HCT116 (cell line): Measurements from ENCODE around the gene SPATA20. TPM values are rescaled to one million over a fixed set of nuclear protein-coding genes. Genes with fewer than 3 reads are reported as not detected.

Experiments
- ATAC-seq: fragments of 200-7000 bp; cut with Tn5 transposase; 2 replicates; pipeline ENCODE4 v1.9.1; 2020; ENCODE audit warnings: mild to moderate bottlenecking, moderate library complexity
- BruUV-seq: library from RNA; stranded (reverse); fragments of 400-500 nt; replicated peaks from 2 replicates; lab custom pipeline; 2021; lab: Mats Ljungman, UMichigan
- CTCF ChIA-PET: fragments of 300-600 bp; sonication (Branson Sonifier 250); formaldehyde crosslinking; loops from one replicate; lab custom pipeline; 2021; ENCODE audit warnings: antibody characterized with exemption; lab: Charles Lee
- POLR2A ChIA-PET: fragments of 300-600, 350-600 bp; sonication (Branson Sonifier 250); formaldehyde crosslinking; loops from one replicate; lab custom pipeline; 2021; ENCODE audit warnings: antibody characterized with exemption; lab: Charles Lee
- RAD21 ChIA-PET, 2 experiments: fragments of 300-600 bp; sonication (Branson Sonifier 250); formaldehyde crosslinking; loops; one replicate each; lab custom pipeline; 2023; ENCODE audit warnings: low total read pairs in 2 of 2; ENCODE audit not compliant: uncharacterized antibody in 2 of 2, unreplicated experiment in 2 of 2, low non-redundant PET in 1 of 2; lab: Charles Lee
- DNase-seq: peaks from one replicate; pipeline ENCODE4 v3.0.0-alpha.2; 2010; ENCODE audit warnings: low read depth, low spot score
- H2AFZ ChIP-seq: fragments of 200-600 bp; shearing (Covaris generic), sonication (generic); 2 replicates; pipeline ENCODE4 v1.6.1; 2017; ENCODE audit warnings: low read depth, mixed run types, mixed read lengths, antibody characterized with exemption, low read length; ENCODE audit not compliant: poor library complexity, severe bottlenecking
- H3K27ac ChIP-seq: 2 replicates; pipeline ENCODE4 v1.5.1; 2012; ENCODE audit warnings: low read depth, low read length
- H3K27me3 ChIP-seq: fragments of 200-600 bp; sonication (generic); 2 replicates; pipeline ENCODE4 v1.6.1; 2016; ENCODE audit warnings: mixed run types, low read length, mixed read lengths; ENCODE audit not compliant: insufficient read depth
- H3K36me3 ChIP-seq, 2 experiments: fragments of 200-500 bp in 1 of 2; fragments of 200-600 bp in 1 of 2; sonication (Bioruptor generic) in 1 of 2; sonication (generic) in 1 of 2; 2 replicates each; pipeline versions ENCODE4 v1.5.1 to v1.6.1; 2014 to 2016; ENCODE audit warnings: low read length in 2 of 2, inconsistent platforms in 1 of 2, mixed read lengths in 1 of 2, mixed run types in 1 of 2; ENCODE audit not compliant: insufficient read depth in 2 of 2, control insufficient read depth in 1 of 2
- H3K4me1 ChIP-seq, 2 experiments: fragments of 200-600 bp in 1 of 2; sonication (generic) in 1 of 2; 2 replicates each; pipeline versions ENCODE4 v1.5.1 to v1.6.1; 2012 to 2017; ENCODE audit warnings: low read length in 2 of 2, inconsistent platforms in 1 of 2, mild to moderate bottlenecking in 1 of 2, mixed read lengths in 1 of 2, mixed run types in 1 of 2, moderate library complexity in 1 of 2; ENCODE audit not compliant: insufficient read depth in 2 of 2, control insufficient read depth in 1 of 2
- H3K4me2 ChIP-seq: fragments of 200-600 bp; sonication (generic); 2 replicates; pipeline ENCODE4 v1.6.1; 2017; ENCODE audit warnings: mixed run types, low read length, mixed read lengths
- H3K4me3 ChIP-seq, 2 experiments: fragments of 200-600 bp in 1 of 2; sonication (generic) in 1 of 2; replicated peaks in 1 of 2; 2 replicates each; pipeline ENCODE4 v1.5.1; 2011 to 2016; ENCODE audit warnings: low read length in 2 of 2, control low read depth in 1 of 2, low read depth in 1 of 2, mild to moderate bottlenecking in 1 of 2, mixed read lengths in 1 of 2, mixed run types in 1 of 2
- H3K79me2 ChIP-seq: fragments of 200-600 bp; sonication (generic); 2 replicates; pipeline ENCODE4 v1.6.1; 2017; ENCODE audit warnings: mild to moderate bottlenecking, mixed run types, low read length, moderate library complexity, mixed read lengths; ENCODE audit not compliant: insufficient read depth
- H3K9ac ChIP-seq: fragments of 200-600 bp; sonication (generic); 2 replicates; pipeline ENCODE4 v1.6.1; 2016; ENCODE audit warnings: low read length, mixed read lengths
- H3K9me2 ChIP-seq: fragments of 200-600 bp; sonication (generic), shearing (Covaris generic); 2 replicates; pipeline ENCODE4 v1.6.1; 2017; ENCODE audit warnings: mixed run types, mild to moderate bottlenecking, moderate library complexity; ENCODE audit not compliant: insufficient read depth
- H3K9me3 ChIP-seq, 2 experiments: fragments of 200-500 bp in 1 of 2; fragments of 200-600 bp in 1 of 2; sonication (Bioruptor generic) in 1 of 2; sonication (generic) in 1 of 2; 2 replicates each; pipeline ENCODE4 v1.6.1; 2014 to 2017; ENCODE audit warnings: low read length in 2 of 2, mixed read lengths in 2 of 2, inconsistent platforms in 1 of 2, low read depth in 1 of 2, mild to moderate bottlenecking in 1 of 2, mixed run types in 1 of 2, moderate library complexity in 1 of 2; ENCODE audit not compliant: control insufficient read depth in 1 of 2, insufficient read depth in 1 of 2
- H4K20me1 ChIP-seq: fragments of 200-600 bp; sonication (generic), shearing (Covaris generic); 2 replicates; pipeline ENCODE4 v1.6.1; 2017; ENCODE audit warnings: mixed run types, mild to moderate bottlenecking, moderate library complexity; ENCODE audit not compliant: insufficient read depth
- CEBPB ChIP-seq: IDR thresholded peaks from 2 replicates; pipeline ENCODE4 v1.6.1; 2012; ENCODE audit warnings: low read depth
- JUND ChIP-seq: IDR thresholded peaks from 2 replicates; pipeline ENCODE4 v1.6.1; 2012
- SIN3A ChIP-seq: IDR thresholded peaks from 2 replicates; pipeline ENCODE4 v1.6.1; 2012; ENCODE audit warnings: low read depth
- ZBTB33 ChIP-seq: IDR thresholded peaks from 2 replicates; pipeline ENCODE4 v1.6.1; 2011; ENCODE audit warnings: mild to moderate bottlenecking, low read length, moderate library complexity; ENCODE audit not compliant: insufficient replicate concordance; ENCODE audit errors: extremely low read depth
- intact Hi-C: fragments of 100-400 bp; cut with micrococcal nuclease; formaldehyde crosslinking; loops from 2 replicates; pipeline ENCODE4 v1.10.0; 2022
- total RNA-seq: library from RNA; stranded (reverse); gene quantifications from one replicate; pipeline ENCODE4 v1.2.1, GENCODE V29; 2021; ENCODE audit not compliant: unreplicated experiment
- TF ChIP-seq, protein P1 (sequence below): IDR thresholded peaks from 2 replicates; pipeline ENCODE4 v1.6.1; 2012

The SPATA20 gene
- total RNA-seq, 1 experiment from 2014 or later: 57.5 TPM

DNA sequence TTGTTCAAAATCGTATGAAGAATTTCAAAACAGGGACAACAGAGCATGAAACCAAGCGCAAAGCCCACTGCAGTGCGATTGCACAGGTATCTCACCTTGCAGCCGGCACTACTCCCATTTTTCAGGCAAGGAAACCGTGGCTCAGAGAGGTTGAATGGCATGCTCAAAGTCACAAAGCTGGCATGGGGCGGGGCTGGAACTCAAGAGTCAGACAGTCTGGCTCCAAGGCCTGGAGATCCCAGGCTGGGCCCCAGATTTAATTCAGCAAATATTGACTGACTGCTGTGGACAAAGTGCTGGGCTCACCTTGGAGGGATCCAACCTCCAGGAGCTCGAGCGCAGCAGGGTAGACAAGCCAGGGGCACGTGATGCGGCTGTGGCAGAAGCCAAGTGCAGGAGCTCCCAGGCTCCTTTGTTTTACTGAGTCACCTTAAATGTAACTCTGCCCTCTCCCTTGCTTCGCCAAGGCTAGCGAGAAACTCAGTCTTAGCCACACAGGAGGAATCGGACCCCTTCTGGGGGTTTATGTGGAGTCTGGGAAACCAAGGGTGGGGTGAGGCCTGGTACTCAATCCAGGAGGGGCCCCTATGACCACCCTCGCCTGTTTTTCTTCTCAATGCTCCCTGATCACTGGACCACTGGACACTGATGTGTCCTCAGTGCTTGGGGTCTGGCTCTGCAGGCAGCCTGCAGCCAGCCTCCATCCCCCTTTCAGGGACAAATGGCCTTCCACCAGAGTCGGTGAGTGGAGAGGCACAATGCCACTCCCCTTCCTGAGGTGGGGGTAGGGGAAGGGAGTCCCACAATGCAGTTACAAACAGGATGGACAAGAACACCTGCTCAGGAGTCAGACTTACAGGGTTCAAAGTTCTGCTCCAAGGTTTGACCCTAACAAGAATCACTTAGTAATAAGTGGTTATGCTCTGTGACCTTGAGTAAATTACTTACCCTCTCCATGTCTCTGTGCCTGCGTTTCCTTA is 3.9 kb upstream of the SPATA20 start:
- ChIA-PET CTCF (interaction anchor here (0.9 to 2.1 kb wide), 13 partner anchors 8 to 343 kb away, joined by 3 to 11 read pairs (median 5); partner anchors contain the start of genes CACNA1G and EPN3), POLR2A (interaction anchor here (0.7 to 2.1 kb wide), 10 partner anchors 10 to 323 kb away, joined by 3 to 12 read pairs (median 4); partner anchors contain the start of genes LUC7L3, RSAD1 and TOB1), RAD21 (interaction anchor here (0.7 to 0.9 kb wide), 2 partner anchors 60 to 83 kb away, joined by 3 to 4 read pairs; no protein-coding TSS in a partner anchor)
- Histone ChIP-seq H3K9me3 (no peaks in the 10 kb centered on the region), H3K9me2 (no peaks in the 10 kb centered on the region), H3K27me3 (no peaks in the 10 kb centered on the region), H3K4me2 (peak overlapping the region; percentile 92), H3K9ac (peak overlapping the region; percentile 80), H4K20me1 (no peaks in the 10 kb centered on the region), H3K27ac (peak overlapping the region; percentile 71), H3K36me3 (no peaks in the 10 kb centered on the region), H3K4me1 (peaks cover 47 to 77% of the 10 kb centered on the region in 2 experiments), H3K79me2 (no peaks in the 10 kb centered on the region; the same call in 1 of the 2 replicates), H3K4me3 (peak overlapping the region; percentile 68), H2AFZ (no peak overlapping the region)
- TF ChIP-seq JUND (no peak), CEBPB (no peak), SIN3A (no peak), ZBTB33 (no peak)
- TF ChIP-seq, protein P1, sequence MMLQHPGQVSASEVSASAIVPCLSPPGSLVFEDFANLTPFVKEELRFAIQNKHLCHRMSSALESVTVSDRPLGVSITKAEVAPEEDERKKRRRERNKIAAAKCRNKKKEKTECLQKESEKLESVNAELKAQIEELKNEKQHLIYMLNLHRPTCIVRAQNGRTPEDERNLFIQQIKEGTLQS: no peak
- no TSS peak for BruUV-seq
- DNase-seq: no peak
- ATAC-seq: peak; percentile 31
- intact Hi-C loops: loop anchor here (1.0 to 10.0 kb wide), 2 partner anchors 61 to 612 kb away; partner anchors contain the start of gene NME1
